Bronchial epithelial cell (primary cell): ENCODE data around the gene THUMPD3. TPM values are rescaled to one million over a fixed set of nuclear protein-coding genes. Genes with fewer than 3 reads are reported as not detected.

Experiments used
- DNase-seq: peaks from one replicate; pipeline ENCODE4 v3.0.0-alpha.2; 2010; ENCODE audit warnings: low read depth
- FAIRE-seq: peaks from 2 replicates; lab custom pipeline; 2011; peaks lifted over from hg19 to GRCh38; lab: Jason Lieb, UNC
- H3K27me3 ChIP-seq: 2 replicates; pipeline ENCODE4 v1.5.1; 2011; ENCODE audit warnings: low read length; ENCODE audit not compliant: control insufficient read depth, insufficient read depth
- H3K36me3 ChIP-seq: 2 replicates; pipeline ENCODE4 v1.5.1; 2011; ENCODE audit warnings: low read length; ENCODE audit not compliant: control insufficient read depth, insufficient read depth
- H3K4me3 ChIP-seq: 2 replicates; pipeline ENCODE4 v1.5.1; 2011; ENCODE audit warnings: mild to moderate bottlenecking, low read depth, low read length, control low read depth
- CTCF ChIP-seq: IDR thresholded peaks from 2 replicates; pipeline ENCODE4 v1.5.1; 2011; ENCODE audit warnings: mild to moderate bottlenecking, moderate library complexity, low read length, control low read depth, inconsistent platforms; ENCODE audit not compliant: insufficient read depth, severe bottlenecking
- total RNA-seq: library from RNA; depleted of rRNA; stranded (reverse); fragments of >200 nt; gene quantifications from 2 replicates; pipeline ENCODE4 v1.2.1, GENCODE V29; 2014

THUMPD3 gene
- 68.2 and 74.5 TPM in 2 replicates for total RNA-seq

GRCh38 chr3:9362731-9363530 is at the start of gene THUMPD3:
Gene THUMPD3 (plus strand): TSS chr3:9363054. CDS start chr3:9365069, 2,015 bp downstream.
- Histone ChIP-seq H3K36me3 (peaks cover 6% of the 10 kb centered on the region), H3K27me3 (no peaks in the 10 kb centered on the region), H3K4me3 (peak within 1 kb of the TSS; percentile 69)
- no peak for TF ChIP-seq CTCF
- FAIRE-seq (no peak), DNase-seq (peak; percentile 78)

- no peak for FAIRE-seq
Measured at GRCh38 chr3:9314796-9315195, 48.1 kb upstream of the THUMPD3 start.

GRCh38 chr3:9316881-9317361 is 45.9 kb upstream of the THUMPD3 start:
- Histone ChIP-seq H3K36me3 (no peaks in the 10 kb centered on the region), H3K4me3 (peak overlapping the region; percentile 13), H3K27me3 (no peaks in the 10 kb centered on the region)
- no peak for TF ChIP-seq CTCF
- DNase-seq = peak; percentile 36
- FAIRE-seq = no peak

More at GRCh38 chr3:9314796-9315195, 48.1 kb upstream of the THUMPD3 start:
- Histone ChIP-seq H3K27me3 (no peaks in the 10 kb centered on the region), H3K4me3 (no peak overlapping the region), H3K36me3 (no peaks in the 10 kb centered on the region)
- TF ChIP-seq CTCF = no peak
- no peak for DNase-seq

- FAIRE-seq = no peak
Measured at GRCh38 chr3:9322780-9323179, 40.1 kb upstream of the THUMPD3 start.

GRCh38 chr3:9324944-9325343 is 37.9 kb upstream of the THUMPD3 start:
- TF ChIP-seq CTCF = no peak

More at GRCh38 chr3:9322780-9323179, 40.1 kb upstream of the THUMPD3 start:
- Histone ChIP-seq H3K4me3 (no peak overlapping the region), H3K36me3 (no peaks in the 10 kb centered on the region), H3K27me3 (no peaks in the 10 kb centered on the region)
- DNase-seq = no peak
- no peak for TF ChIP-seq CTCF

More at GRCh38 chr3:9324944-9325343, 37.9 kb upstream of the THUMPD3 start:
- Histone ChIP-seq H3K36me3 (no peaks in the 10 kb centered on the region), H3K27me3 (no peaks in the 10 kb centered on the region), H3K4me3 (no peak overlapping the region)
- FAIRE-seq (no peak), DNase-seq (no peak)
